Medulla oblongata (tissue), 1 donor: Measurements from ENCODE around the gene HAND1.
"Not testable (repeated sequence)": the region's sequence is repeated elsewhere in the genome, so short reads cannot be mapped to it uniquely, and the experiment has no call there.

Experiments used
- DNase-seq: peaks from one replicate; pipeline ENCODE4 v3.0.0-alpha.2; 2015; ENCODE audit errors: extremely low spot score

The HAND1 gene

DNA sequence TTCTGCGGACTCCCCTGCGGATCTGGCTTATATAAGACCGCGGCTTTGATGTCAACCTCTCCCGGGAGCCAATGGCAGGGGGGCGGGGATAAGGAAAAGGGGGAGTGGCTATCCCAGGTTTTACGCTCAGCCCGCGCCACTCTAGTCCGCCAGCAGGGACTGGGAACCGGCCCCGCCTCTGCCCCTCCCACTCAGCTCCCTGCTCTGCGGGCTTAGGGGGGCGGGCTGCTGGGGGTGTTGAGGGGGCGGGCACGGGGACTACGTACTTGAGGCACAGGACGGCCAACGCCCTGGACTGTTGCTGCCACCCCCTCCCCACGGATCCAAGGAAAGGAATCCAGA, at the start of gene HAND1:
HAND1 (minus strand) TSS at position 4 of the 342 bp plus-strand sequence. CDS start 219 bp downstream, outside the sequence.
- no peak for DNase-seq

DNA sequence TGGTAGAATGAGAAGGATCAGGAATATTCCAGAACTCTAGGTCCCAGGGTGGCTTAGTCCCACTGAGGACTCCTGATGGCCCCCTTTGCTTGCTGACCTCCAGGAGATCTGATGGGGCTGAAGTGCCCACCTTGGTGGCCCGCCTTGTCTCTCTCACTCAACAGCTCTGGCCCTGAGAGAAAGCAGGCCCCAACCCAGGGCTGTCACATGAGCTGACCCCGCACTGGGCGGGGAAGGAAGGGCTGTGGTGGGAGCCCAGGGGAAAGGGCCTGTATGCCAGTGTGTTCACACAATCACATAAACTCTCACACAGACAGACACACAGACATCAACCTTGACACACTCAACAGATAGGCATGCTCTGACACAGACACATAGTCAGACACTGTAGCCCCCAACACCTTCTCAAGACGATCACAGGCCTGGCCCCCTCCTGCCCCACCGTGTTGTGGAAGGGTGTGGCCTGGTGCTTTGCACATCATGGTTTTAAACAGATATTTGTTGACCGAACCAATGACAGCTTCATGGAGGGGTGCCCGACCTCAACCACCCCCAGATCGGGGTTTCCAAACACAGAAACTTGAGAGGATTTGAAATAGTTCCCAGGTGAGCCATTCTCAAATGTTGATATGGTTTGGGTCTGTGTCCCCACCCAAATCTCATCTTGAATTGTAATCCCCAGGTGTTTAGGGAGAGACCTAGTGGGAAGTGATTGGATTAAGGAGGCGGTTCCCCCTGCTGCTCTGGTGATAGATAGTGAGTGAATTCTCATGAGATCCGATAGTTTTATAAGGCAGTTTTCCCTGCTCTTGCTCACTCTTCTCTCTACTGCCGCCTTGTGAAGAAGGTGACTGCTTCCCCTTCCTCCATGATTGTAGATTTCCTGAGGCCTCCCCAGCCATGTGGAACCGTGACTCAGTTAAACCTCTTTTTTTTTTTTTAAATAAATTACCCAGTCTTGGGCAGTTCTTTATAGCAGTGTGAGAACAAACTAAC, 48.5 kb upstream of the HAND1 start:
- DNase-seq, result no peak

DNA sequence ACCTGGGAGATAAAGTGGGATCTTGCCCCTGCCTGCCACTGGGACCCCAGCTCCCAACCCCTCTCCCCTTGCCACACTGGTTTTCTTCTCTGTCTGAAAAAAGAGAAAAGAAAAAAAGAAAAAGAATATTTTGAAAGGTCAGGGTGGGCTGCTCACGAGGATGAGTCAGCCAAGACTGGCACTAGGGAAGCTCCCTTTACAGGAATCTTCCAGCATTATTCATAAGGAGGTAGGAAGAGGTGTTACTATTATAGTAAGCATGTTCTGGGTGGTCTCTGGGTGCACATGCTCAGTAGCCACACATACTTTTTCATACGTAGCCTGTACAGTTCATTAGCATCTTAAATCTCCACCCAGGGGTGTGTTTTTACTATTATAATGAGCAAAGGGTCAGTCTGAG, 46.8 kb upstream of the HAND1 start:
- no peak for DNase-seq

DNA sequence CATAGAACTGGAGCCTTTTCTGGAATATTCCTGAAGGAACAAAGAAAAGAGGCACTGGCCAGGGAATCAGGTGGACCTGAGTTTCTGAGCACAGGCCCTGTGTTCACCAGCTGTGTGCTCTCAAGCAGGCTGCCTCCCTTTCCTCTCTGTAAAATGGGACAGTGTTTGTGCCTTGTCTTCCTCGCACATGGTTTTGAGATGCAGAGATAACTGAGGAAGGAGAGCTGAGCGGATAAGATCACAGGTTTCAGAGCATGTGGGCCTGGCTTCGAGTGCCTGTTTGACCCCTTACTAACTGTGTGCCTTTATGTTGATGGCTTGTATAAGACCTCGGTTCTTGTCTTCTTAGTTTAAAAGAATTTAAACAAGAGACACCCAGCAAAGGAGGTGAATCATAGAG, 46.2 kb upstream of the HAND1 start:
- DNase-seq, result no peak

DNA sequence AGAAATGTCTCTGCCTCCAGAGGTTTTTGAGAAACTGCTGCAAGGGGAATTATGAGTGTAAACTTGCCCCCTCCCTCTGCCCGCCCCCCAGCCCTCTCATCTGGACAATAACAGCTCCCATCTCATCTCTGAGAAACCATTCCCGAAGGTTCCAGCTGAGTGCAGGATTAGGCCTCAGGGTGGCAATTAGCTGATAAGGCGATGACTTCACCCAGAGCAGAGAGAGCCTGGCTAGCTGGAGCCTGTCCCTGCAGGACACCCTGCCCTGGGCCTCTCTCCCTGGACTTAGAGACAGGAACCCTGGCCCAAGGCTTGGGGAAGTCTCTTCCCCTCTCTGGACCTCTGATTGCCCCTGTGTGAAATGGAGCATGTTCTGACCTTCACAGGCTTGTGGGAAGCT, 45.7 kb upstream of the HAND1 start:
- DNase-seq, result no peak

DNA sequence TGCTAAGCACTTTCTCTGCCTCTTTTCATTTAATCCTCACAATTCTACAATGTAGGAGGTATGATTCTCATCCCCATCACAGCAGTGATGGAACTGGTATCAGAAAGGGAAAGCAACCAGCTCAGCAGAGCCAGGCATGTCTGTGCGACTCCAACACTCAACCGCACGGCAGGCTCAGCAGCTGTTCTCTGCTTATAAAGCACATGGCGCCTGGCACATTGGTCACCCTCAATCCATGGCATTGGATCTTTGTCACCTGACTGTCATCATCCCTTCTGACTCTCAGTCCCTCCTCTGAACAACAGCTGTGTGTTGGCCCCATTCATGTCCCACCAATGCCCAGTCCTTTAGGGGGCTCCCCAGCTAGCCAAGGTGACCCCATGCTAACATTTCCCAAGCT, 45.1 kb upstream of the HAND1 start:
- DNase-seq, result no peak

DNA sequence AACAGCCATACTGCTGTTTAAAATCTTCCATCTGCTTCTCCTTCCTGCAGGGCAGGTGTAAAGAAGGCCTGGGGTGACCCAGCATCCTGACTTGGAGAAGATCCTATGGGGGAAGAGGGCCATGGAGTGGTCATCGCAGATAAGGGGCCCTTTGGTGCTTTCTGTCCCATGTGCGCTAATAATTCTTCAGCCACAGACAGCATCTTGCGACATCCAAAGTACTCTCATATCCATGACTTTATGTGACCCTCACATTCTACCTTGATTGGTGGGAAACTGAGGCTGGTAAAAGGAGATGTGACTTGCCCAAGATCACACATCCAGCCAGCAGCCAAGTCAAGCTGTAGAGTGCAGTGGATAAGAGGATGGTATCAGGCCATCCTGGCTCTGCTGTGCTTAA, 44.3 kb upstream of the HAND1 start:
- no peak for DNase-seq

DNA sequence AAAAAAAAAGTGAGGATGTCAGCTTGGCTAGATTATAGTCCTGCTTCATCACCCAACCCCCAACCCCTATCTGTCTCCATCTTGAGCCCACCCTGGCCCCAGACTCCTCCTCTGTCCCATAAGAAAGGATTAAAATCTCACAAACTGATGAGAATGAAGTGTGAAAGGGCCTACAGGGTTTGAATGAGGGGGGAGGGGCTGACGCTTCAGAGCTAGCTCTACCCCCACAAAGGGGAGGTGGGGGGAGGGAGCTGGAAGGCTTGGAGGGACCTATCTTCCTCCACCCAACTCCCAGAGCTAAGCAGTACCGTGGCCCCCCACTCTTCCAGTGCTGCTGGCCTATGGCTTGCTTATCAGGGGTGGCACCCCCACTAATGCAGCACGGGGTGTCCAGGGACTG, 43.7 kb upstream of the HAND1 start:
- DNase-seq, result no peak

DNA sequence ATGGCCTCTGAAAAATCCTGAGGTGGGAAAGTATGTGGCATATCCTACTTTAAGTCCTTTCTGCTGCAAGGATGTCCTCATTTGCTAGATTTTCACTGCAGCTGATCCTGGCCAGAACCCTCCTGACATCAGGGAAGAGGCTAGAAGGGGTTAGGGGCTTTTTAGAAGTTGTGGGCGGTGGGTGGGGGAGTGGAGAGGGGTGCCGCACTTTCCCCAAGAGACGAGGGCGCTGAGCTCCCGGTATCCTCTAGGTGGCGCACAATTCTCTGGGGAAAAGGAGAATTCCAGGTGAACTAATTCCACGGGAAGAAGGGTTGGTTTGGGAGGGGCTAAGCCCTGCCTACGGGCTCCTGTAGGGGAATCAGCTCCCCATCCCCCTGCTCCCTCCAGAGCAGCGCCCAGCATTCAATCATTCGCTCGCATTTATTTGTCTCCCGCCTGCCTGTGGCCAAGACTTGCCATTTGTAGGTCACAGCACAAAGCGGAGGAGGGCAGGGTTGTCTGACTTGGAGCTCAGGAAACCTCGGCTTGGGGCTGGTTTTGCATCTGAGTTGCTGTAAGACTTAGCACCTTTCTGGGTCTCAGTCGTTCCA, 42.9 kb upstream of the HAND1 start:
- DNase-seq, result no peak

DNA sequence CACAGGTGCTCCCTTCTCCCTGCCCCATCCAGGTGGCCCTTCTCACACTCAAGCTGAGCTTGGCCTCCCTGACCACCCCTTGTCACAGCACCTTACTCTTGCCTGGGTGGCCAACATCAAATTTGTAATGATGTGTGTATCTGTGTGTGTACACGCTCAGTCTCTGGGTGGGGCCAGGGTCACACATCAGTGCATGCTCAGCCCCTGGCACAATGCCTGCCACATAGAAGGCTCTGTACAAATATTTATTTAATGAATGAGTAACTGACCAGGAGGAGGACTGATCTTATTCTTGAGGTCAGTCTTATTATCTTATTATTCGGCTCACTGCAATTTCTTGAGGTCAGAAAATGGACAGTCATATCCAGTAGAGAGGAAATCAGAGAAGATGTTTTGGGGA, 41.3 kb upstream of the HAND1 start:
- no peak for DNase-seq

DNA sequence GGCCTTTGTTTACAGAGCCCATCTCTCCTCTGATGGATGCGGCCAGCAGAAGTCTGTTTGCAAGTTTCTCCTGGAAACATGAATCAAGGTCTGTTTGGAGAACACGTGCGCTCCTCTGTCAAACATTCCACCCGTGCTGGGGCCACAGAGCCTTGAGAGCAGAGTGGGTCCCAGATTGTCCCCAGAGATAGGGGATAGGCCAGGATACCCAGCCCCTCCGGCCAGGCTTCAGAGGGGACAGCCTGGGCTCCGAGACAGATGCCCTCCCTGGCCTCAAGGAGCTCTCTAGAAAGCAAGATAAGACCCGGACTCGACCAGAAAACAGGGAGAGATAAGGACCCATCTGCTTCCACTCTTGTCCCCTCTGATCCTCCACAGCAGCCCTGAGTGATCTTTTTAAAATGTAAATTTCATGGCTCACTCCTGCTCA, 40.4 kb upstream of the HAND1 start:
- DNase-seq, result no peak

DNA sequence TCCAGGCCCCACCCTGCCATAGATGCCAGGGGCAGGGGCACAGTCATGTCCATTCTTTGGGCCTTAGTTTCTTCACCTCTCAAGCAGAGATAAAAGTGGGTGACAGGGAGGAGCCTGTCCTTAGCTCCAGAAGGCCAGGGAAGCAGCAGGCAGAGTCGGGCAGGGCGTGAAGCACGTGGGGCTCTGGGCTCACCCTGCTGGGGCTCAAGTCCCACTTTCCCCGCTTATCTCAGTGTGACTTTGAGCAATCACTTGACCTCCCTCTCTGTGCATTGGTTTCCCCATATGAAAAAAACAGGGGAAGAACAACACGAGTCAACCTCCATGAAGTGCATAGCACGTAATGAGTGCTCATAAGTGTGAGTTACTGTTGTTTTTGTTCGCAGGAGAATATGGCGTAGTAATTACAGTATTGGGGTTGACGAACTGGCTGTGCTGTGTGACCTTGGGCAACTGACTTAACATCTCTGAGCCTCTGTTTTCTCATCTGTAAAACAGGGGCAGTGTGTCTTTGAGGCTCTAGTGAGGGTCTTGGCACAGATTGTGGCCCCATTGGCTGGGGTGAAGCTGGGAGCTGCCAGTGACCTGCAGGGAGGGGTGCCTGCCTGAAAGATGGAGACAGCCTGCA, 39.9 kb upstream of the HAND1 start:
- no peak for DNase-seq

DNA sequence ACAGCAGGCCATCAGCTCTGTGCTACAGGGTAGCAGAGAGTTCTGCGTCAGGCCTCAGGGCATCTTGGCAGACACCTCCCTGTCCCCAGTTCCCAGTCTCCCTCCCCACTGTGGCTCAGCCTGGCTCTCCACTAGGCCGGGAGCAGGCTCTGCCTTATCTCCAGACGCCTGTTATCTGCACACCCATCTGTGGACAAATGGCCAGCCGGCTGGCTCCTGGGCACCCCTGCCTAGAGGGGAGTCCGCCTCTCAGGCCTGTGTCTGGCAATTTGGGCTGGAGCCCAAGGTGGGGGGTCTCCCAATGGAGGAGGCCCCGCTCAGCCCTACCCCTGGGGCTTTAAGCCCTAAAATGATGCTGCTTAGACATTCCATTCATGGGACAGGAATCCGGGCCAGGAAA, 39.2 kb upstream of the HAND1 start:
- DNase-seq, result no peak

DNA sequence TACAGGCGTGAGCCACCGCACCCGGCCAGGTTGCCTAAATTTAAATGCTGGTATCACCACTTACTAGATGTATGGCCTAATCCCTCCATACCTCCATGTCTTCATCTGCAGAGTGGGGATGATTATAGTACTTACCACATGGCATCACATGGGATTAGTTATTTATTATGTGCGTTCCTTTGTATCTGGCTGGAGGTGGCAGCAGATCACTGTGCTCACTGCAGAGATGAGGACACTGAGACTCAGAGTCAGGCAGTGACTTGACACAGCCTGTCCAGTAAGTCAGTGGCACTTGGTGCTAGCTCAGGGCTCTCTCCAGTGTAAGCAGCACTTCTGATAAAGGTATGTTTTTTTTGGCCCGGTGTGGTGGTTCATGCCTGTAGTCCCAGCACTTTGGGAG, 38.4 kb upstream of the HAND1 start:
- DNase-seq, result no peak

DNA sequence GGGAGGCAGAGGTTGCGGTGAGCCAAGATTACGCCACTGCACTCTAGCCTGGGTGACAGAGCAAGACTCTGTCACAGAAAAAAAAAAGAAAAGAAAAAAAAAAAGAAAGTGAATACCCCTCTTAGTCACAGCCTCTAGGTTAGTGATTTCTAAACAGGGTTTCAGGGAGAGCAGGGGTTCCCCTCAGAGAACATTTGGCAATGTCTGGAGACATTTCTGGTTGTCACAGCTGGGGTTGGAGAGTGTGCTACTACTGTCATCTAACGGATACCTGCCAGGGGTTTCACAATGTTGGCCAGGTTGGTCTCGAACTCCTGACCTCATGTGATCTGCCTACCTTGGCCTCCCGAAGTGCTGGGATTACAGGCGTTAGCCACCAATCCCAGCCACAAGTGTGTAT, 37.5 kb upstream of the HAND1 start:
- not testable (repeated sequence) for DNase-seq

DNA sequence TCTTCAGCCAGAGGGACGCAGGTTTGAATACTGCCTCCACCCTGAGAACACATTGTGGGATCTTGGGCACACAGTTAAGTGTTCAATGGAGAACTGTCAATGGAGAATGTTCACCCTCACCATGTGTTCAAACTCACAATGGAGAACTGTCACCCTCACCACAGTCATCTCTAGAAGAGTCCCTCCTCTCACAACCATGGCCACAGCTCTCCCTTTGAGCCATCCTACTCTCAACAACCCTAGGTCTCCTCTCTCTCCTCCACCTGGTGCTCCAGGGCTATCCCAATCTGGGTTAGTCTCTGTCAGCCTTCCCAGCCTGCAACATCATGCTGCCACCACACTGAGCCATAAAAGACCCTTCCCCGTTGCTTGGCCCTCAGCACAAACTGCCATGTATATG, 36.3 kb upstream of the HAND1 start:
- DNase-seq, result no peak

DNA sequence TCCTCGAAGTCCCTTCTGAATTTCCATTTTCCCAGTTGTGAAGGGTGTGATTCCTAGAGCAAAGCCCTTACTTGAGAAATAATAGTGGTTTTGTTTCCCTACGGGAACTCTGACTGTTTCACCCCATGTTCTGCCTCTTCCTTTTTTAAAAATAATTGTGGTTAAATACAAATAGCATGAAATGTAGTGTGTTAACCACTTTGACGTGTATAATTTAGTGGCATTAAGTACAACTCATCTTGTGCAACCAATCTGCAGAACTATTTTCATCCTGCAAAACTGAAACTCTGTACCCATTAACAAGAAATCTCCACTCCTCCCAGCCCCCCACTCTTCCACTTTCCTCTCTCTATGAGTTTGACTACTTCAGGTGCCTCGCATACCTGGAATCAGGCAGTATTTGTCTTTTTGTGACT, 35.6 kb upstream of the HAND1 start:
- no peak for DNase-seq

DNA sequence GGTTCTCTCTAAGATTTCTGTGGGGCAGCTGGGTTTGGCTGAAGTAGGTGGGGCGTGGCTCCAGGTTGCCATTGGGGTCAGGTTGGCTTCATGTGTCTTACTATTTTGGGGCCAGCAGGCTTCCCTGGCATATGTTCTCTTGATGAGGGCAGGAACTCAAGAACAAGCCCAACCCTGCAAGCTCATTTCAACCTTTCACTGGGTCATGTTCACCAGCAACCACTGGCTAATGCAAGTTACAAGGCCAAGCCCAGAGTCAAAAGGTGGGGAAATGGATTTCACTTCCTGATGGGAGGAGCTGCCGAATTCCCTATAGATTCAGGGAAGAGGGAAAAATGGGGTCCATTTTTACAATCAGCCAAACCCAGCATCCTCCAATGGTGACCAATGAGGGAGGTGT, 34.0 kb upstream of the HAND1 start:
- no peak for DNase-seq

DNA sequence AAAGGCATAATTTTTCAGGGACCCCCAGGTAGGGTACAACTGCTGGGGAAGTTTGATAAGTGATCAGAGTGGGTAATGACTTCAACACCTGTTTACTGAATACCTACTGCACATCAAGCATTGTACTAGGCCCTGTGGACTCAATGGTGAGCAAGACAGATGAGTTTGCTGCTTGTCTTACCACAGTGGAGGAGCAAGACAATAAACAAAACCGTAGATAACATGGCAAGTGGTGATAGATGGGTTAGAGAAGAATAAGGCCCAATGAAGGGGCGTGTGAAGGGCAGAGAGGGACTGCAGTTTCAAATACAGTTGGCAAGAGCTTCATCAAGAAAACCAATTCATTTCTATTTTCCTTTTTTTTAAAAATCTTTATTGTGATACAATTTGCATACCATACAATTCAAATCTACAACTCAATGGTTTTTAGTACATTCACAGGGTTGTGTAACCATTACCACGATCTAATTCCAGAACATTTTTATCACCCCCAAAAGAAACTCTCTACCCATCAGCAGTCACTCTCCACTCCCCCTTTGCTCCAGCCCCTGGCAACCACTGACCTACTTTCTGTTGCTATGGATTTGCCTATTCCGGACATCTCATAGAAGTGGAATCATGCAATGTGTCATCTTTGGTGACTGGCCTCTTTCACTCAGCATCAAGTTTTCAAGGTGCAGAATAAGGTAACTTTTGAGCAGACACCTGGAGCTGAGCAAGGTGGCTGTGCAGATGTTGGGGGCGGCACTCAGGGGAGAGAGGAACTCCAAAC, 31.9 kb upstream of the HAND1 start:
- no peak for DNase-seq

DNA sequence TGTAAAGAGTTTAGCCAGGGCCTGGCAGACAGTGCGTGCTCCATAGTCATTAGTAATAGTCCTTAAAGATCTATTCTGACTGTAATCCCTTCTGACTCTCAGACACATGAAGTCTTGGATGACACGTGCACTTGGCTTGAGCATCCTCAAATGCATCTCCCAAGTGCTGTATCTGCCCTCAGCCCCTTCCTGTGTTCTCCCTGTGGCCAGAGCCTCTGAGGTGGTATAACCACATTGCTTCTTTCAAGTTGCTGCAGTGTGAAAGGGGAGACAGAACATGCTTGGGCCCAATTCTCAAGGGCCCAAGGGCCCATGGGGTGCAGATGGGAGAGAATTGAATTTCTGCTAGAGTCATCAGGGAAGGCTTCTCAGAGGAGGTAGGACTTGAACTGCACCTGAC, 30.1 kb upstream of the HAND1 start:
- DNase-seq, result no peak

DNA sequence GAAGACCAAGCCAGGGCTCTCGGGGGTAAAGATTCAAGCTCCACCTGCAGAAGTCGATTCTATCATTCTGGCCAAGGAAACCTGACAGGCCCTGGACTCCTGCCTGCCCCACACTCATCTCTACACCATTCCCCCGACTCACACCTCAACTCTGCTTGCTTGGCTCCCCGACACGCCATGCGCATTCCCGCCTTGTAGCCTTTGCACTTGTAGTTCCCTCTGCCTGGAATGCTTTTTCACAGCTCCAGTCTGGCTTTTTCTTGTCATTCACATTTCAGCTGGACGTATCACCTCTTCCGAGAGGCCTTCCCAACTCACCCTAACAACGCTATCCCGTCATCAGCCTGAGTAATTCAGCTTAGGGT, 28.7 kb upstream of the HAND1 start:
- no peak for DNase-seq

DNA sequence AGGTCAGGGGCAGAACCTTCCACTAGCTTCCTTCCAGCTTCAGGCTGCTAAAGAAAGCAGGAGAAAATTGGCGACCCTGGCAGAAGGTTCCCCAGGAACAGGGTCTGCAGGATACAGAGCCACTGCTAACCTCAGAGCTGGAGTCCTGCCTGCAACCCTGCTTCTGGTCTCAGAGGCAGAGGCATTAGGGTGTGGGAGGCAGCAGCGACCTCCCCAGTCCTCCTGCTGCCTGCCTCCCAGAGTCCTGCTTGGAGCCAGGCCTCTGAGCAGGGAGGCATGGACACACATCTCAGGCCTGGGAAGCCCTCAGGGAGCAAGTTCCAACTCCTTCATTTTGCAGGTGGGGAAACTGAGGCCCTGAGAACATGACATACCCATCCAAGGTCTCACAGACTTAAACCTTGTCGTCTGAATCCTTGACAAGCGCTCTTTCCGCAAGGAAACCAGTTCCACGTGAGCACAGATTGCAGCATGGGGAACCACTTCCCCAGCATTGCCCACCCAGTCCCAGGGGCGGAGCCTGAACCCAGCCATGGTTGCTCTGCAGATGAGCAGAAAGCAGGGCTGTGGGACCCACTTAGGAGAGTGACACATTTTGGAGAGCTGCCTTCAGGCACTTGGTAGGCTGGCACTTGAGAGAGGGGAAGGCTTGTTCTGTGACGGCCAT, 28.2 kb upstream of the HAND1 start:
- DNase-seq, result no peak
